ENCODE results near the gene THYN1. TPM values are rescaled to one million over a fixed set of nuclear protein-coding genes. Genes with fewer than 3 reads are reported as not detected.
A peak's percentile ranks its signal among the peaks of the same experiment; 100 is the strongest.

The THYN1 gene
- total RNA-seq, 1 donor from 2014 or later = 69.6 TPM

GRCh38 chr11:134277183-134278001 is 24.2 kb upstream of the THYN1 start:
- no peak overlapping the region for H3K27ac Mint-ChIP-seq
- no peak for DNase-seq (ENCODE audit: low spot score, unreplicated experiment)
- H3K4me1 Mint-ChIP-seq (ENCODE audit: low read depth) = peaks cover 4% of the 10 kb centered on the region
- H3K36me3 Mint-ChIP-seq (ENCODE audit: insufficient read depth) = no peaks in the 10 kb centered on the region
- TF ChIP-seq, protein P1, sequence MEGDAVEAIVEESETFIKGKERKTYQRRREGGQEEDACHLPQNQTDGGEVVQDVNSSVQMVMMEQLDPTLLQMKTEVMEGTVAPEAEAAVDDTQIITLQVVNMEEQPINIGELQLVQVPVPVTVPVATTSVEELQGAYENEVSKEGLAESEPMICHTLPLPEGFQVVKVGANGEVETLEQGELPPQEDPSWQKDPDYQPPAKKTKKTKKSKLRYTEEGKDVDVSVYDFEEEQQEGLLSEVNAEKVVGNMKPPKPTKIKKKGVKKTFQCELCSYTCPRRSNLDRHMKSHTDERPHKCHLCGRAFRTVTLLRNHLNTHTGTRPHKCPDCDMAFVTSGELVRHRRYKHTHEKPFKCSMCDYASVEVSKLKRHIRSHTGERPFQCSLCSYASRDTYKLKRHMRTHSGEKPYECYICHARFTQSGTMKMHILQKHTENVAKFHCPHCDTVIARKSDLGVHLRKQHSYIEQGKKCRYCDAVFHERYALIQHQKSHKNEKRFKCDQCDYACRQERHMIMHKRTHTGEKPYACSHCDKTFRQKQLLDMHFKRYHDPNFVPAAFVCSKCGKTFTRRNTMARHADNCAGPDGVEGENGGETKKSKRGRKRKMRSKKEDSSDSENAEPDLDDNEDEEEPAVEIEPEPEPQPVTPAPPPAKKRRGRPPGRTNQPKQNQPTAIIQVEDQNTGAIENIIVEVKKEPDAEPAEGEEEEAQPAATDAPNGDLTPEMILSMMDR (IDR thresholded peaks at IDR 0.05; ENCODE audit: unreplicated experiment) = no peak
- H3K4me3 Mint-ChIP-seq (ENCODE audit: low read depth) = peak overlapping the region; percentile 63
- no peaks in the 10 kb centered on the region for H3K9me3 Mint-ChIP-seq (ENCODE audit: low read depth)
- H3K27me3 Mint-ChIP-seq = peaks cover 80% of the 10 kb centered on the region

GRCh38 chr11:134276396-134277182 is 23.4 kb upstream of the THYN1 start:
- Mint-ChIP-seq H3K4me1 (ENCODE audit: low read depth) (peaks cover 4% of the 10 kb centered on the region), H3K4me3 (ENCODE audit: low read depth) (peak overlapping the region; percentile 63), H3K27me3 (peaks cover 84% of the 10 kb centered on the region), H3K9me3 (ENCODE audit: low read depth) (no peaks in the 10 kb centered on the region), H3K36me3 (ENCODE audit: insufficient read depth) (no peaks in the 10 kb centered on the region), H3K27ac (no peak overlapping the region)
- DNase-seq (ENCODE audit: low spot score, unreplicated experiment) = no peak
- TF ChIP-seq, protein P1 (IDR thresholded peaks at IDR 0.05; ENCODE audit: unreplicated experiment) = no peak

GRCh38 chr11:134275534-134276395 is 22.6 kb upstream of the THYN1 start, which contains the start of gene GLB1L3:
GLB1L3 (plus strand) TSS chr11:134276379; CDS start chr11:134276741, 362 bp downstream.
- Mint-ChIP-seq H3K9me3 (ENCODE audit: low read depth) (no peaks in the 10 kb centered on the region), H3K4me1 (ENCODE audit: low read depth) (peaks cover 4% of the 10 kb centered on the region), H3K27me3 (peaks cover 87% of the 10 kb centered on the region), H3K36me3 (ENCODE audit: insufficient read depth) (no peaks in the 10 kb centered on the region), H3K4me3 (ENCODE audit: low read depth) (peak within 1 kb of the TSS; percentile 63), H3K27ac (peak within 1 kb of the TSS; percentile 80)
- TF ChIP-seq, protein P1 (IDR thresholded peaks at IDR 0.05; ENCODE audit: unreplicated experiment) = peak; percentile 43
- DNase-seq (ENCODE audit: low spot score, unreplicated experiment) = peak; percentile 22

GRCh38 chr11:134275188-134275533 is 22.0 kb upstream of the THYN1 start:
- Mint-ChIP-seq H3K4me1 (ENCODE audit: low read depth) (peaks cover 4% of the 10 kb centered on the region), H3K27me3 (peaks cover 87% of the 10 kb centered on the region), H3K9me3 (ENCODE audit: low read depth) (no peaks in the 10 kb centered on the region), H3K36me3 (ENCODE audit: insufficient read depth) (no peaks in the 10 kb centered on the region), H3K27ac (no peak overlapping the region), H3K4me3 (ENCODE audit: low read depth) (no peak overlapping the region)
- TF ChIP-seq, protein P1 (IDR thresholded peaks at IDR 0.05; ENCODE audit: unreplicated experiment) = no peak
- DNase-seq (ENCODE audit: low spot score, unreplicated experiment) = no peak

GRCh38 chr11:134273317-134273712 is 20.2 kb upstream of the THYN1 start:
- H3K27ac Mint-ChIP-seq = no peak overlapping the region
- H3K4me3 Mint-ChIP-seq (ENCODE audit: low read depth) = no peak overlapping the region
- H3K4me1 Mint-ChIP-seq (ENCODE audit: low read depth) = peaks cover 4% of the 10 kb centered on the region
- TF ChIP-seq, protein P1 (IDR thresholded peaks at IDR 0.05; ENCODE audit: unreplicated experiment) = no peak
- DNase-seq (ENCODE audit: low spot score, unreplicated experiment) = no peak
- H3K9me3 Mint-ChIP-seq (ENCODE audit: low read depth) = no peaks in the 10 kb centered on the region
- H3K27me3 Mint-ChIP-seq = peaks cover 75% of the 10 kb centered on the region
- no peaks in the 10 kb centered on the region for H3K36me3 Mint-ChIP-seq (ENCODE audit: insufficient read depth)
